LHCN-M2 (cell line): ENCODE results near the gene MYO10. TPM values are rescaled to one million over a fixed set of nuclear protein-coding genes. Genes with fewer than 3 reads are reported as not detected.

Experiments used
- DNase-seq: peaks from one replicate; pipeline ENCODE4 v3.0.0-alpha.2; 2012; ENCODE audit warnings: low read depth
- total RNA-seq: library from RNA; depleted of rRNA; stranded (reverse); fragments of >200 nt; gene quantifications from 2 replicates; pipeline ENCODE4 v1.2.3, GENCODE V29; 2014

The MYO10 gene
- total RNA-seq, 1 experiment from 2014 or later = 29.8 TPM

GRCh38 chr5:16625096-16625495, 311.0 kb downstream of the MYO10 start:
- DNase-seq = no peak

- no peak for DNase-seq
These were observed 317.0 kb downstream of the MYO10 start for GRCh38 chr5:16619136-16619535.

GRCh38 chr5:16618138-16618897, 317.8 kb downstream of the MYO10 start:
- DNase-seq = no peak

GRCh38 chr5:16617274-16617968, 318.7 kb downstream of the MYO10 start:
- no peak for DNase-seq

GRCh38 chr5:16616536-16617273, 319.4 kb downstream of the MYO10 start, which contains the start of gene RETREG1:
Gene RETREG1 (minus strand): TSS chr5:16616997. CDS start chr5:16616971, 26 bp downstream.
- DNase-seq = no peak

- DNase-seq = no peak
These were observed 320.1 kb downstream of the MYO10 start for GRCh38 chr5:16615741-16616535.

GRCh38 chr5:16612007-16612406, 324.1 kb downstream of the MYO10 start:
- no peak for DNase-seq
